Stimulated activated CD8-positive, alpha-beta memory T cell treated with anti-CD3 and anti-CD28 coated beads, Interleukin-4, amount 100 ng/mL, for 1 hour (primary cell): ENCODE results near the gene INPP4A.
A peak's percentile ranks its signal among the peaks of the same experiment; 100 is the strongest.

Experiments
- DNase-seq, 2 donors: peaks; one replicate each; pipeline ENCODE4 v3.0.0-alpha.2; 2020; ENCODE audit warnings: low read depth in 2 of 2, low spot score in 1 of 2

Gene INPP4A

DNA sequence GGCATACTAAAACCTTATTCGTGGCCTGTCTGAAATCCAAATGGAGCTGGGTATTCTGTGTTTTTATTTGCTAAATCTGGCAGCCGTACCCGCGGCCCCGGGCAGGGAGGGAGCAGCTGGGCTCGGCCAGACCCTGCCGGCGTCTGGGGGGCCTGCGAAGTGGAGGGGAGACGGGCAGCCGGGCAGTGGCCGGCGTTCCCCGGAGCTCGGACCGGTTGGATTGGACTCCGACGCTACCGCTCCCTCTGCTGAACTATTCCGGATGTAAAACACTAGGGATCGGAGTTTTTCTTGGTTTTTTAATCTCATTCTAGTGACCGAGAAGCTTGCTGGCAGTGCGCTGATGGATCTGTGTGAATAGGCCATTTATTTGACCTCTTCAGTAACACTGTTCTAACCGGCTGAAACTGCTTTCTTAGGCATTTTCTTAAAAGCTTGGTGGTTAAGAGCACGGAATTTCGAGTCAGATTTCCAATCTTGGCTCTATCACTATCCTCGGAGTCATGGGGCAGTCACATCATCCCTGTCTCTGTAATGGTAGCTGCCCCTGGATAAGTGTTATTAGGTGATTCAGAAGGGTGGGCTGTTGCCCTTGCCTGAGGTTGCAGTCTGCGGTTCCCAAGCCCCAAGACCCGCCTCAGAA lies 164.4 kb downstream of the INPP4A start:
- no peak for DNase-seq

DNA sequence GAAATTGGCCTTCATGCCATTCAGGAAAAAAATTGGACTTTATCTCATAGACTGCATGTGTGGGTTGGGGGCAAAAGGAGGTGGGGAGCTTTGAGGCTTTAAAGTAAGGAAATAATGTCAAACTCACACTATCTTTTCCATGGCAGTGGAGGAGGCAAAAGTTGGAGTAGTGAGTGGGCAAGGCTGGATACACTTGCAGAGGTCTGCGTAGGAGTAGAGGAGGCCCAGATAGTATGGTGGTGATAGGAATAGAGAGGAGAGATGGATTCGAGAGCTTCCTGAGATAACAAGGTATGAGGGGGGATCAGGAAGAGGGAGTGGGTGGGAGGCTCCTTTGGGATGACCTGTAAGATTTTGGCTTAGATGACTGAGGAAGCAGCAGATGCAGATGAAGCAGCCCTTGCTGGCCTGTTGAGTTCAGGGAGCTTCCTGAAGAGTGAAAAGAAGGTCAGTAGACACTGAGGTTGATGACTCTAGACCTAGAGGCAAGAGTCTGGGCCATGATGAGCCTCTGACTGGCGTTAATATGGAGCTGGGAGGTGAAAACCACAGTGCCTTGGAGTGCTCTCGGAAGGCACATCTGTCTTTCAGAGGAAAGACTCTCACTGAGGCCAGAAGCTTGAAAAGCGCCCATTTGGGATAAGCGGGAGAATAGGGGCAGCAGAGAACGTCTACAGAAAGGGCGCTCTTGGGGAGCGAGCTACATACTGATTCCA lies 169.5 kb downstream of the INPP4A start:
- no peak for DNase-seq

- no peak for DNase-seq
Measured at GRCh38 chr2:98615481-98615880, 170.8 kb downstream of the INPP4A start.

DNA sequence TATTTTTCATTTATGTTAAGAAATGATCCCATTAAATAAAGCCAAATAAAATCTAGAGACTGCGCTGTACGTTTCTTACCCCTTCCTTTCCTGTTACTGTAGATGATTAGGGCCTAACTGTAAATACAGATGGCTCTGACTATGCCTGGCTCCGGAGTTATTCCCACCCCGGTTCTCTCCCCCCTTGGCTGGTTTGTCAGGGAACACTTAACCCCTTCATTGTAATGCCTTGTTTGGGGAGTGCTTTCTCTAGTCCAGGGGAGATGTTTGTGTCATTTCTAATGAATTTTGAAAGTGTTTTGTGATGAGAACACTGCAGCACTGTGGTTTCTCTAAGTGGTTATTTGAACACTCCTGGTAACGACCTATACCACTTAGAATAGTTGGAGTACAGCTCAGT lies 172.5 kb downstream of the INPP4A start:
- DNase-seq: no peak

- DNase-seq: no peak
Measured at GRCh38 chr2:98623657-98624056, 179.0 kb downstream of the INPP4A start.

GRCh38 chr2:98632351-98632750 lies 187.7 kb downstream of the INPP4A start:
- no peak for DNase-seq

DNA sequence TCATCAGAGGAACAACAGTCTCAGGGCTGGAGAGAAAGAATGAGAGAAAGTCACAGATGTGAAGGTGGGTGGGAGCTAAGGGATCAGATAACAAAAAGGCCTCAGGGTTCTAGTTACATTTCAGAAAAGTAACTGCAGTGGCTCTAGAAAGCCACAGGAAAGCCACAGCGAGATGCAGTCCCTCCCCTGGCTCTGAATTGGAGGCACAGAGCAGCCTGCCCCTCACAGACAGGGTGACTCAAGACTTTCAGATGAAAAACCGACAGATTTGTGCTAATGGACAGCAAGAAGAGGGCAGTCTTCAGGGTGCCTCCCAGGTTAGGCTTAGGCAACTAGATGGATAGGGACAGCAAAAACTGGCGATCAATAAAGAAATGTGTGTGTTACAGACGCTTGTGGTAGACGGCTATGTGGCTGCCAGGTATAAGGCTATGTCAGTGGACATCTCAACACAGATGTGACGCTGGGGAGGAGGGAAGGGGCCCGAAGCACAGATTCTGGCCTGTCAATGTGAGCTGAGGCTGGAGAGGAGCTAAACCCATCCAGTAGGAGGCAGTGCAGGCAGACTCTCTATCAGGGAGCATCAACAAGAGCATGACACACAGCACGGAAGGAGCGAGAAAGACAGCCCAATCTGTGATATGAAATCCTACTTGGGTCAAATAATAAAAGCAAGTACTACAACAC lies 189.9 kb downstream of the INPP4A start:
- peak in 1 of 2 donors; percentile 27 for DNase-seq

DNA sequence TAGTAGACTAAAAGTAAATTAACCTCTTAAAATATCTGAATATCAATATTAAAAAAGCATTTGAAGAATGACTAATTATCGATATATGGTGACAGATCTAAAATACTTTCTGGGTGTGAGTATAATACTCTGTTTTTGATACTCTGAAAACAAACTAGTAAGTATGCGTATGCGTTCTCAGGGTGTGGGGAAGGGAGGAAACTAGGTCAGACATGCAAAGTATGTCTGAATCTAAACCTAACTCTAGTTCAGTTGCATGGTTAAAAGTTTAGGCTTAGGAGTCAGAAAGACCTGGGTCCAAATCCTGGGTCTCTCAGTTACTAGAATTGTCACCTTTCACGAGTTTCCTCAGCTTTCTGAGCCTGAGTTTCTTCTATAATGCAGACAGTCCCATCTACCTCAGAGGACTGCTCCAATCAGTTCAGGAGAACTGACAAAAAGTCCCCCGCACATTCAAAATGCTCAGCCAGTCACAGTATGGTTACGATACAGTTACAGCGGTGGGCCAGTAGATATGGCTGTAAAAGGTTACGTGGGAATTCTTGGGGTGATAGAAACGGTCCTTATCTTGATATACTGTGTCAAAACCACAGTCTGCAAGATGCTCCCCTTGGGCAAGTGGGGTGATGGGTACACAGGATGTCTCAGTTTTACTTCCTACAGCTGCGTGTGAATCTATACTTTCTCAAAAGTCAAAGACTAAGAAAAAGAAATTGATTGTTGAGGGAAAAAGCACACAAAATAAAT lies 192.9 kb downstream of the INPP4A start:
- no peak for DNase-seq

DNA sequence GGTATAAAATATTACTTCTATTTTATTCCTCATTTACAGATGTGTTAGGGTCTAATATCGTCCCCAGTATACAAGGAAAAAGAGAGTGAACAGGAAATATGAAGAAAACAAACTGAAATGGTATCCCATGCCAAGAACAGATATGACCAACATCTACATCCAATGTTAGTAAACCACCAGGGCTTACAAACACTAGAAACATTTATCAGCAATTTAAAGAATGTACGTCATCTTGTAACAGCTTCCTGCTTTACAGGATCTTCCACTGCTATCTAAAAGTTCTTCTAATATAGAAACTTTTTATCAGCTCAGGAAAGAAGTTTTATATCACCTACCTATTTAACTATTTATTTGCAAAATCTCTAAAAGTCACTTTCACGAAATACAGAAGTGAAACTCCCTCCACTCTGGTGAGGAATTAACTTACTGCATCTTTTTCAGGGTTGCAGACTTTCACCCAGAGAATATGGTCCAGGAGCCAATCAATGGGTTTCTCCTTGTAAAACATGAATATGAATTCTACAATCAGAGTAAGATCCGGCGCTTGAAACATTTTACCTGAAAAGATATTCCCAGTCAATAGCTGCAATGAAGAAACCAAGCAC lies 198.9 kb downstream of the INPP4A start:
- no peak for DNase-seq
